Stimulated activated CD4-positive, alpha-beta T cell treated with anti-CD3 and anti-CD28 coated beads, Interleukin-15, amount 100 ng/mL, for 48 hours (primary cell): Measurements from ENCODE around the gene RNF168.
"Not testable (repeated sequence)": the region's sequence is repeated elsewhere in the genome, so short reads cannot be mapped to it uniquely, and the experiment has no call there.

ENCODE experiments used
- DNase-seq, 2 donors: peaks; one replicate each; pipeline ENCODE4 v3.0.0-alpha.2; 2020; ENCODE audit warnings: low read depth in 2 of 2

The RNF168 gene

DNA sequence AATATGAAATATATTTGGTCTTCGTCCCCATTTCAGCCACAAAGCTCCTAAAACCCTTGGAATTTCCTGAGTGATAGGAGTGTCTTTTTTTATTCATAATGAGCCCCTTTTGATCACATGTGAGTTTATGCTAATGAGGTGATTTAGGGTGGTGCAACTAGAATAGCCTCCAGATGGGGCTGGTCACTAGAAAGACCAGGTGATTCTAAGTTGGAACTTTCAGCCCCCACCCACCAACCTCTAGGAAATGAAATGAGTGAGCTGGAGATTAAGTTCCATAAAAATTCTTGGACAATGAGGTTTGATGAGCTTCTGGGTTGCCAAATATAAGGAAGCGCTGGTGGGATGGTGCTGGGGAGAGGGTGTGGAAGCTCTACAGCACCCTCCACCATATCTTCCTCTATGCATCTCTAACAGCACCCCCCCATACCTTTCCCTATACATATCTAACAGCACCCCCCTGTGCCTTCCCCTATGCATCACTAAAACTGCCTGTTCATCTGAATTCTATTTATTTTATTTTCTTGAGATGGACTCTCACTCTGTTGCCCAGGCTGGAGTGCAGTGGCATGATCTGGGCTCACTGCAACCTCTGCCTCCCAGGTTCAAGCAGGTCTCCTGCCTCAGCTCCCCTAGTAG is 13.7 kb upstream of the RNF168 start:
- no peak for DNase-seq

GRCh38 chr3:196514913-196515621 is 11.5 kb upstream of the RNF168 start, which contains the start of gene SMCO1:
TSS of gene SMCO1 (minus strand) at chr3:196515346. CDS start at chr3:196515209, 137 bp downstream.
- no peak for DNase-seq

- no peak for DNase-seq
Measured at GRCh38 chr3:196514350-196514716, 10.8 kb upstream of the RNF168 start.

GRCh38 chr3:196513697-196514349 is 10.3 kb upstream of the RNF168 start:
- no peak for DNase-seq

DNA sequence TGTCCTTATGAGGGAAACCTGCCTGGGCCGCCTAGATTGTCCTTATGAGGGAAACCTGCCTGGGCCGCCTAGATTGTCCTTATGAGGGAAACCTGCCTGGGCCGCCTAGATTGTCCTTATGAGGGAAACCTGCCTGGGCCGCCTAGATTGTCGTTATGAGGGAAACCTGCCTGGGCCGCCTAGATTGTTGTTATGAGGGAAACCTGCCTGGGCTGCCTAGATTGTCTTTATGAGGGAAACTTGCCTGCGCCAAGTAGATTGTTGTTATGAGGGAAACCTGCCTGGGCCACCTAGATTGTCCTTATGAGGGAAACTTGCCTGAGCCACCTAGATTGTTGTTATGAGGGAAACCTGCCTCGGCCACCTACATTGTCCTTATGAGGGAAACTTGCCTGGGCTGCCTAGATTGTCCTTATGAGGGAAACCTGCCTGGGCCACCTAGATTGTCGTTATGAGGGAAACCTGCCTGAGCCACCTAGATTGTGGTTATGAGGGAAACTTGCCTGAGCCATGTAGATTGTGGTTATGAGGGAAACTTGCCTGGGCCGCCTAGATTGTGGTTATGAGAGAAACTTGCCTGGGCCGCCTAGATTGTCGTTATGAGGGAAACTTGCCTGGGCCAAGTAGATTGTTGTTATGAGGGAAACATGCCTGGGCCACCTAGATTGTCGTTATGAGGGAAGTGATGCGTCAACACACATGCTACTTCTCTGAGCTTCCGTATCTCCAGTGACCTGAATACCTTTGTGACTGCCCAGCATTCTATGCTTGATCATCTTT is 8.3 kb upstream of the RNF168 start:
- not testable (repeated sequence) for DNase-seq

DNA sequence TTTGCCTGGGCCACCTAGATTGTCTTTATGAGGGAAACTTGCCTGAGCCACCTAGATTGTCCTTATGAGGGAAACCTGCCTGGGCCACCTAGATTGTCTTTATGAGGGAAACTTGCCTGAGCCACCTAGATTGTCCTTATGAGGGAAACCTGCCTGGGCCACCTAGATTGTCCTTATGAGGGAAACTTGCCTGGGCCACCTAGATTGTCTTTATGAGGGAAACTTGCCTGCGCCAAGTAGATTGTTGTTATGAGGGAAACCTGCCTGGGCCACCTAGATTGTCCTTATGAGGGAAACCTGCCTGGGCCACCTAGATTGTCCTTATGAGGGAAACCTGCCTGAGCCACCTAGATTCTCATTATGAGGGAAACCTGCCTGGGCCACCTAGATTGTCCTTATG is 7.5 kb upstream of the RNF168 start:
- not testable (repeated sequence) for DNase-seq

DNA sequence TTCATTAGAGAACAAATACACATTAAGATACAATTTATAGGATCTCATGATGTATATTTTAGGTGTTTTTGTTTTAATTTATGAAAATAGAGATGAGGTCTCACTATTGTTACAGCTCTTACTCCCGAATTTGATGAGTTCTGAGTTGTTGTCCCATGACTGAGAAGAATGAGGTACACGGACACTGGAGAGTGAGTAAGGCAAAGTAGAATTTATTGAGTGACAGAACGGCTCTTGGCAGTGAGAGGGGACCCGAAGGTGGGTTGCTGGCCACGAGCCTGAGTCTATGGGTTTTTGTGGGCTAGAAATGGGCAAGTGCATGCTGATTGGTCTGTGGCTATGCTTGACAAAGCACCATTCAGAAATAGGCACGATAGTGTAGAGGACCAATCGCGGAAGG is 3.1 kb upstream of the RNF168 start:
- no peak for DNase-seq

- DNase-seq: no peak
Measured at GRCh38 chr3:196504556-196504955, 988 bp upstream of the RNF168 start.

DNA sequence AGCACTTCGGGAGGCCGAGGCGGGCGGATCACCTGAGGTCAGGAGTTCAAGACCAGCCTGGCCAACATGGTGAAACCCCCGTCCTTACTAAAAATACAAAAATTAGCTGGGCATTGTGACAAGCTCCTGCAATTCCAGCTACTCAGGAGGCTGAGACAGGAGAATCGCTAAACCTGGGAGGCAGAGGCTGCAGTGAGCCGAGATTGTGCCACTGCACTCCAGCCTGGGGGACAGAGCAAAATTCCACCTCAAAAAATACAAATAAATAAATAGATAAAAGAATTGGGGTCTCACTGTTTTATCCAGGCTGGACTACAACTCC is 470 bp upstream of the RNF168 start:
- DNase-seq: not testable (repeated sequence)

DNA sequence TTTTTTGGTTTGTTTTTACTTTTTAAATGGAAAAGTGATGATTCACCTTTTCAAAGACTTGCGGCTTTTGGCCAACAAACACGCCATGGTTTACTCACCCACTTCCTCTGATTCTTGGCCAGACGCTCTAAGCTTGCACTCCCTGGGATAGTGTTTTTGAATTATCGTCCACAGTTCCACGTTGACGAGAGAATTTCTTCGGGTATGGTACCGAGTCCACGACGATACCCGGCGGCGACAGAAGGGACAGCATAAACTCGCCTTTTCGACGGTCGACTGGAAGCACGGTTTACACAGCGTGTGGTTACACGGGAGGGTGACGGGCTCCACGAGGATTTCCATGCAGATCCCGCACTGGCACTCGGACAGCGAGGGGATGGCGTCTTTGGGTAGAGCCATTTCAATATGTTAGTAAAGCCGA is 783 bp downstream of the RNF168 start:
- peak; percentile 40 for DNase-seq

- no peak for DNase-seq
Measured at GRCh38 chr3:196501316-196502044, 2.1 kb downstream of the RNF168 start.

- no peak for DNase-seq
Measured at GRCh38 chr3:196499807-196500524, 3.6 kb downstream of the RNF168 start.

DNA sequence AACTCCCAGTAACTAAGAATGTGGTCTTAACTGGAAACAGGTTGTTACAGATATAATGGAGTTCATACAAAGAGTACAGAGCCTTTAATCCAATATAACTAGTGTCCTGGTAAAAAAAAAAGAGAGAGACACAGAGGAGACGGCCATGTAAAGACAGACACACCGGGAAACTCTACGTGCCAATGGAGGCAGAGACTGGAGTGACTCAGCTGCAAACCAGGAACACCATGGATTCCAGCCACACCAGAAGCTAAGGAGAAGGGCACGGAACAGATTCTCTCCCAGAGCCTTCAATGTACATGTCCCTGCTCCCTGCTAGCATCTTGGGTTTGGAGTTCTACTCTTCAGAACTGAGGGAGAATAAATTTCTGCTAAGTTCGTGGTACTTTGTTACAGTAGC is 4.5 kb downstream of the RNF168 start:
- no peak for DNase-seq

GRCh38 chr3:196498297-196498696 is 5.3 kb downstream of the RNF168 start:
- no peak for DNase-seq

GRCh38 chr3:196496183-196496582 is 7.4 kb downstream of the RNF168 start:
- DNase-seq: no peak

DNA sequence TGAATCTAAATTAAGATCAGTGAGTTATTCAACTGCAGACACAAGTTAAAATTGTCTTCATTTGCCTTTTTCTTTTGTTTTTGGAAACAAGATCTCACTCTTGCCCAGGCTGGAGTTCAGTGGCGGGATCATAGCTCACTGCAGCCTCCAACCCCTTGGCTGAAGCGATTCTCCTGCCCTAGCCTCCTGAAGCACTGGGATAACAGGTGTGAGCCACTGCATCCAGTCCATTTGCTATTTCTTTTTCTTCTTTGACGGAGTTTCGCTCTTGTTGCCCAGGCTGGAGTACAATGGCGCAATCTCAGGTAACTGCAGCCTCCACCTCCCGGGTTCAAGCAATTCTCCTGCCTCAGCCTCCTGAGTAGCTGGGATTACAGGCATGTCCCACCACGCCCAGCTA is 10.3 kb downstream of the RNF168 start:
- no peak for DNase-seq

- no peak for DNase-seq
Measured at GRCh38 chr3:196492080-196492479, 11.5 kb downstream of the RNF168 start.

- no peak for DNase-seq
Measured at GRCh38 chr3:196489747-196490146, 13.8 kb downstream of the RNF168 start.

DNA sequence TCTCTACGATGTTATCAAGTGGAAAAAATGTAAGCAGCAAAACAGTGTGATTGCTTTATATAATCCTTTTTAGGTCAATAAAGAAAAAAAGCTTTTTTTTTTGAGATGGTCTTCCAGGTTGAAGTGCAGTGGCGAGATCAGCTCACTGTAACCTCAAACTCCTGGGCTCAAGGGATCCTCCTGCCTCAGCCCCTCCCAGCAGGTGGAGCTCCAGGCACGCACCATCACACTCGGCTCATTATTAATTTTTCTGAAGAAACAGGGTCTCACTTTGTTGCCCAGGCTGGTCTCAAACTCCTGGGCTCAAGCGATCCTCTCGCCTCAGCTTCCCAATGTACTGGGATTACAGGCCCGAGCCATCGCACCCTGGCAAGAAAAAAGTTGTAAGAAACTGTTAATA is 17.3 kb downstream of the RNF168 start:
- DNase-seq: no peak

GRCh38 chr3:196477678-196478077 is 25.9 kb downstream of the RNF168 start:
- no peak for DNase-seq

DNA sequence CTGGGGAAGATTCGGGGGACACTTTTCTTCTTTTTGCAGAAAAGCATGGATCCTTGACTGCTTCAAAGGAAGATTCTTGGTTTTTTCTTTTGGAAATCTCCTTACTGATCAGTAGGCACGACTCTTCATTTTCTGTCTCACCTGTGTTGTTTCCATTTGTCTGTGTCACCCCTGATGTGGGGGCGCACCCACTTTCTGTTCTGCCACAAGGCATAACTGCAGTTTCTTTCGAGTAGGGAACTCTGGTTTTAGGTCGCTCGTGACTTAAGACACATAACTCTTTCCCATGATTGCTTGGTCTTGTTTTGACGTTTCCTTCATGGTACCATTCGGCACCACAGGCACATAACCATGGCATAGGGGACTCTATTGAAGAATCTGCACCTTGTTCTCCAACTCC is 31.3 kb downstream of the RNF168 start:
- no peak for DNase-seq
